Esophagus (tissue), 2 donors: Measurements from ENCODE around the gene TMEM123. TPM values are rescaled to one million over a fixed set of nuclear protein-coding genes. Genes with fewer than 3 reads are reported as not detected.

Source experiments
- H3K27ac ChIP-seq, 2 donors: one replicate each; pipeline ENCODE4 v1.5.1; 2013; ENCODE audit warnings: low read depth in 2 of 2, mild to moderate bottlenecking in 2 of 2, inconsistent platforms in 1 of 2, low read length in 1 of 2, moderate library complexity in 1 of 2
- H3K27me3 ChIP-seq, 2 donors: one replicate each; pipeline ENCODE4 v1.6.1; 2013; ENCODE audit warnings: low read length in 2 of 2, control low read depth in 1 of 2, mild to moderate bottlenecking in 1 of 2; ENCODE audit not compliant: insufficient read depth in 2 of 2, control insufficient read depth in 1 of 2
- H3K36me3 ChIP-seq, 2 donors: one replicate each; pipeline ENCODE4 v1.6.1; 2013; ENCODE audit warnings: low read length in 1 of 2; ENCODE audit not compliant: control insufficient read depth in 2 of 2, insufficient read depth in 2 of 2
- H3K4me1 ChIP-seq, 2 donors: one replicate each; pipeline ENCODE4 v1.6.1; 2013; ENCODE audit warnings: low read length in 1 of 2; ENCODE audit not compliant: control insufficient read depth in 2 of 2, insufficient read depth in 2 of 2
- H3K4me3 ChIP-seq, 2 donors: one replicate each; pipeline ENCODE4 v1.5.1; 2013; ENCODE audit warnings: low read length in 2 of 2, mild to moderate bottlenecking in 2 of 2, low read depth in 1 of 2, moderate library complexity in 1 of 2
- H3K9me3 ChIP-seq, 2 donors: one replicate each; pipeline ENCODE4 v1.6.1; 2013; ENCODE audit warnings: mild to moderate bottlenecking in 2 of 2, low read depth in 1 of 2, low read length in 1 of 2, moderate library complexity in 1 of 2; ENCODE audit not compliant: control insufficient read depth in 2 of 2, insufficient read depth in 1 of 2
- WGBS, 2 donors: extraction: QIAGEN DNeasy Blood & Tissue Kit; methylation state at CpG; one replicate each; pipeline ENCODE4 v1.1.7; 2013; 5-methylcytosine and 5-hydroxymethylcytosine counted together
- polyA plus RNA-seq, 2 donors: library from polyadenylated mRNA; stranded (reverse); fragments of 200-250 nt; gene quantifications; one replicate each; pipeline ENCODE4 v1.2.3, GENCODE V29; 2013
- donor health status: healthy with polysubstance abuse.
- donor health status: Bipolar disorder and iron deficiency.

TMEM123 gene
- polyA plus RNA-seq, 2 donors = 24.5 to 46.2 TPM

DNA sequence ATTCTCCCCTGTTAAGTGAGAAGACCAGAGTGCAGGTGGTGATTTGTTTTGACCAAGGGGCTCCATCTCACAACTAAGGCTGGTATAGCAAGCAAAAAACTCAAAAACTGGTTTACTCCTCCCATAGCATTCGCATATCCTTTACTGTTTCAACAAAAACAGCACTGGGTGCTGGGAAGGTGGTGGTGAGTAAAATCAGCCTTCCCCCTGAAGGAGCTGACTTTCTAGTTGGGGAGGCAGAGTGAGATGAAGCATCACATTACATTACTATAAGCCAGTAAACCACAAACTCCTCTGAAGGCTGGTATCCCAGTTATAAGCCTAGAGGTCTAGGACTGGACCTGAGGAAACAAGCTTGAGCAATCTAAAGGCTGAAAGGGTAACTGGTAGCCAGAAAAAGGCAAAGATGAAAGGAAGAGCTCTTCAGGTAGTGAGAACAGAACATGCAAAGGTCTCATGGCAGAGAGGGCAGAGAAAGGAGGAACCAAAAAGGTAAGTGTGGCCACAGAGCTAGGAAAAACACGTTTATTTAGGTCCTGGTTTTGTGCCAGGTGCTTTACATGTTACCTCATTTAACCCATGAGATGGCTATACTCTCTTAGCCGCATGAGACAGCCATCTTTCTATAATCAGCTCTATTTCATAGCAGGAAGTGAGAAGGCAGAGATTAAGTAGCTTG lies 22.3 kb downstream of the TMEM123 start:
- Histone ChIP-seq H3K36me3 (peaks cover 0 to 5% of the 10 kb centered on the region in 2 donors), H3K27me3 (no peaks in the 10 kb centered on the region), H3K9me3 (no peaks in the 10 kb centered on the region), H3K4me3 (no peak overlapping the region), H3K4me1 (peaks cover 0 to 3% of the 10 kb centered on the region in 2 donors), H3K27ac (no peak overlapping the region)
- WGBS, 2 donors = 53 to 58% methylated on average over 3 of the region's 3 CpGs

DNA sequence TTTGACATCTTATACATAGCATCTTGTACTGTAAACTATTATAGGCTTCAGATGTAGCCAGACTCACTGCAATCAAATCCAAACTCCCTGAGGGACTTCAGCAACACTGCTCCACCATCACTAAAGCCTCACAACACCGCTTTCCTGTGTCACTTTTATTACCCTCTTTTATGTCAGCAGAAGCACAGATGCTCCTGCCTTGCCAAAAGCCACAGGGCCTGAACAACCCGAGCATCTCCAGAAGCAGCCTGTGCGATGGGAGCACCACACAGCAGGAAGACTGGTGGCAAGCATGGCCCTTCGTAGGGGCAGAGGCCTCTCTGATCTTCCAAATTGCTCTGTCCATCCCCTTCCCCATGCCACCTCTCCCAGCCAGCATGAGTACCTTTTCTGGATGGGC lies 22.9 kb downstream of the TMEM123 start:
- Histone ChIP-seq H3K27me3 (no peaks in the 10 kb centered on the region), H3K9me3 (no peaks in the 10 kb centered on the region), H3K36me3 (peaks cover 0 to 5% of the 10 kb centered on the region in 2 donors), H3K4me3 (no peak overlapping the region), H3K27ac (no peak overlapping the region), H3K4me1 (peaks cover 0 to 3% of the 10 kb centered on the region in 2 donors)
- 71 to 72% methylated on average over 4 of the region's 4 CpGs for WGBS, 2 donors

DNA sequence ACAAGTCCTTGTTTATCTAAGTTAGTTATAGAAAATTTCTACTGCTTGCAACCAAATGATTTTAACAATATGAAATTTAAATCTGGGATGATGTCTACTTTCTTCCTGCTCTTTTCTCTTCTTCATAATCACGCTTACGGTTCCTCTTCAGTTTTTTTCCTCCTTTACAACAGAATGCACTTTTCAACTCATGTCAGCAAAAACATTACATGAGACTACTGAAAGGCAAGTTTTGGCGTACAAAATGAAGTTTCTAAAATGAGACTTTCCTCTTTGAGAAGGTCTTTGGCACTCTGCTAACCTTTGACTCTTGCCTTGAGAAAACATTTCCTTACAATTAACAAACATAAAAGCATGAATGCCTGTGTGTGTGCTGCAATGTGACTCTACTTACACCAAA lies 23.3 kb downstream of the TMEM123 start:
- WGBS, 2 donors = 63 to 71% methylated on average over 3 of the region's 3 CpGs
- H3K27me3 ChIP-seq = no peaks in the 10 kb centered on the region
- peaks cover 0 to 5% of the 10 kb centered on the region in 2 donors for H3K36me3 ChIP-seq
- no peak overlapping the region for H3K4me3 ChIP-seq
- H3K4me1 ChIP-seq = peaks cover 0 to 3% of the 10 kb centered on the region in 2 donors
- no peaks in the 10 kb centered on the region for H3K9me3 ChIP-seq
- H3K27ac ChIP-seq = no peak overlapping the region

DNA sequence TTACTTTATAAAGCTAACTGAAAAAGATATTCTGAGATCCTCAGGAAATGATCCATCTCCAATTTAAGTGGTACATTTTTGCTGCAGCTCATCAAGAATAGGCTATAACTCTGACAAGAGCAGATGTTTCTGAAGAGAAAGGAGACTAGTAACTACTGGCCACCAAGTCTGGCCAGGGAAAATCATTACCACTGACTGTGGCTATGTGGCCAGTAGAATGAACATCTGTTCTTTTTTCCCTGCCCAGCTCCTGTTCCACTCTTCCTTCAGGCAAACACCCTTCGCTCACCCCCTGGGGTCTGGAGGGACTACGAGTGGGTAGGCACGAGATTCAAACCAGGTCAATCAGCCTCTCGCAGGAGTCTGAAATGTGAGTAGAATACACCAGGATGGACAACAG lies 23.9 kb downstream of the TMEM123 start:
- Histone ChIP-seq H3K27ac (no peak overlapping the region), H3K36me3 (peaks cover 0 to 5% of the 10 kb centered on the region in 2 donors), H3K4me1 (peaks cover 0 to 3% of the 10 kb centered on the region in 2 donors), H3K9me3 (no peaks in the 10 kb centered on the region), H3K4me3 (no peak overlapping the region), H3K27me3 (no peaks in the 10 kb centered on the region)
- 92 to 95% methylated on average over 4 of the region's 4 CpGs for WGBS, 2 donors

DNA sequence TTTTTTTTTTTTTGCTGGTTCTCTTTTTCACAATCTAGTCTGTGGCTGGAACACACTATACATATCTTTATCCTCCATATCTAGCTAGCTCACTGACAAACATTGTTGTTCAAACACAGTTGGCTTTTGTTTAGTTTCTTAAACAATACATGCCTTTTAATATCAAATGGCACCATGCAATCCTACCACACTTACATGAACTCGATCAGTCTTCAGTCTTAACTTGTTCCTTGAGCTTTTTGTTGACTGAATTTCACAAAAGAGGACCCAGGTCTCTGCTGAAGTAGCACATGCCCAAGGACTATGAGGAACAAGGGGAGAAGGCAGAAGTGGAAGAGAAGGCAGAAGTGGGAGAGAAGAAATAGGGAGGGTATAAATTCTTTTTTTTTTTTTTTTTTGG lies 25.5 kb downstream of the TMEM123 start:
- H3K27ac ChIP-seq = no peak overlapping the region
- no peak overlapping the region for H3K4me3 ChIP-seq
- WGBS, 2 donors = 0 to 1% methylated on average over 1 of the region's 1 CpG
- H3K4me1 ChIP-seq = peaks cover 0 to 3% of the 10 kb centered on the region in 2 donors
- H3K36me3 ChIP-seq = no peaks in the 10 kb centered on the region
- H3K27me3 ChIP-seq = no peaks in the 10 kb centered on the region
- H3K9me3 ChIP-seq = no peaks in the 10 kb centered on the region

DNA sequence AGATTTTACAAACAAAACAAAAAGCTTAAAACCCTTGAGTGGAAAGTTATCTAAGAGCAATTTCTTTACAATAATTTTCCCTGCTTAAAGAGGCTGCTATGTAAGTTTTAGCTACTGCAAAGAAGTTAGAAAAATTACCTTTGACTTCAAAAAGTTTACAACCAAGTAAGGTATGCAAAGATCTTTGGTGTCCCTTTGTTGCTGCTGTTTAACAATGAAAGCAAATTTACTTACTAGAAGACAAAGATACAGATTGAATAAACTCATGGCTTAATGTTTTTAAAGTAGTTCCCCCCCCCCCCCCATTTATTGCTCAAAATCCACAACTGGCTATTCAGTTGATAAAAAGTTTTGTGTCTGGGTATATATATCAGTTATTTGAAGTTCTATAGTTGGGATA lies 26.0 kb downstream of the TMEM123 start:
- H3K27ac ChIP-seq = no peak overlapping the region
- no peaks in the 10 kb centered on the region for H3K36me3 ChIP-seq
- H3K27me3 ChIP-seq = no peaks in the 10 kb centered on the region
- H3K4me3 ChIP-seq = no peak overlapping the region
- peaks cover 0 to 3% of the 10 kb centered on the region in 2 donors for H3K4me1 ChIP-seq
- H3K9me3 ChIP-seq = no peaks in the 10 kb centered on the region

DNA sequence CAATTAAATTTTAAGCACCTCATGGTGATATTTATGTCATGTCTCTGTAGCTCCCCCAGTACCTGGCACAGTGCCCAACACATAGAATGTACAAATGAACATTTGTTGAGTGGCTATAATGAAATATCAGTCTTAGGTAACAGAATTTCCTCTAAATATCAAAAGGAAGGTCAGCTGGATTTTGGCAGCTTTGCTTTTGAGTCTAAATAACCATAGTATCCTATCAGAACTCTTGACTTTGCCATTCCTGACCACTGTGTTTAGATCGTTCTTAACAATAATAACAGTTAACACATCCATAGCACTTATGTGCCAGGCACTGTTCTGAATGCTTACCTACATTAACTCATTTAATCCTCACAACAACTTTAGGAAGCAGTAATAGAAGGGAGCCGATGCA lies 26.6 kb downstream of the TMEM123 start:
- H3K9me3 ChIP-seq = no peaks in the 10 kb centered on the region
- no peak overlapping the region for H3K4me3 ChIP-seq
- H3K27me3 ChIP-seq = no peaks in the 10 kb centered on the region
- H3K27ac ChIP-seq = no peak overlapping the region
- peaks cover 0 to 3% of the 10 kb centered on the region in 2 donors for H3K4me1 ChIP-seq
- WGBS, 2 donors = 78 to 90% methylated on average over 2 of the region's 2 CpGs
- no peaks in the 10 kb centered on the region for H3K36me3 ChIP-seq

DNA sequence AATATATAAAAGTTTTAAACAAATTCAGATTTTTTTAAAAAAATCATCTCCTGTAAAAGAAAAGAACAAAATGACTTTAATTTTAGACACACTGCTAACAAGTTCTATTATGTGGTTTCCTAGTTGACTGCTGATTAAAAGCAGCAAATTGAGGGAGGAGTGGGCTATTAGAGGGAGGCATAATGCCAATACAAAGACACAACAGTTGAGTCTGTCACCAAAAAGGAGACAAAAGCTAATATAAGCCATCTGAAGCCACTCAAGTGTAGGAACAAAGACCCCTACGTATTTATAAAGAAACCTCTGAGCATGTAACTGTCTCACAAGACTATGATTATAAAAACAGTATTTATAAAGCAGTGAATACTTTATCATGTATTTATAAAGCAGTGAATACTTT lies 28.6 kb downstream of the TMEM123 start:
- no peaks in the 10 kb centered on the region for H3K4me1 ChIP-seq
- 81 to 88% methylated on average over 1 of the region's 1 CpG for WGBS, 2 donors
- no peaks in the 10 kb centered on the region for H3K27me3 ChIP-seq
- H3K27ac ChIP-seq = no peak overlapping the region
- H3K9me3 ChIP-seq = no peaks in the 10 kb centered on the region
- no peak overlapping the region for H3K4me3 ChIP-seq
- H3K36me3 ChIP-seq = peaks cover 0 to 3% of the 10 kb centered on the region in 2 donors

DNA sequence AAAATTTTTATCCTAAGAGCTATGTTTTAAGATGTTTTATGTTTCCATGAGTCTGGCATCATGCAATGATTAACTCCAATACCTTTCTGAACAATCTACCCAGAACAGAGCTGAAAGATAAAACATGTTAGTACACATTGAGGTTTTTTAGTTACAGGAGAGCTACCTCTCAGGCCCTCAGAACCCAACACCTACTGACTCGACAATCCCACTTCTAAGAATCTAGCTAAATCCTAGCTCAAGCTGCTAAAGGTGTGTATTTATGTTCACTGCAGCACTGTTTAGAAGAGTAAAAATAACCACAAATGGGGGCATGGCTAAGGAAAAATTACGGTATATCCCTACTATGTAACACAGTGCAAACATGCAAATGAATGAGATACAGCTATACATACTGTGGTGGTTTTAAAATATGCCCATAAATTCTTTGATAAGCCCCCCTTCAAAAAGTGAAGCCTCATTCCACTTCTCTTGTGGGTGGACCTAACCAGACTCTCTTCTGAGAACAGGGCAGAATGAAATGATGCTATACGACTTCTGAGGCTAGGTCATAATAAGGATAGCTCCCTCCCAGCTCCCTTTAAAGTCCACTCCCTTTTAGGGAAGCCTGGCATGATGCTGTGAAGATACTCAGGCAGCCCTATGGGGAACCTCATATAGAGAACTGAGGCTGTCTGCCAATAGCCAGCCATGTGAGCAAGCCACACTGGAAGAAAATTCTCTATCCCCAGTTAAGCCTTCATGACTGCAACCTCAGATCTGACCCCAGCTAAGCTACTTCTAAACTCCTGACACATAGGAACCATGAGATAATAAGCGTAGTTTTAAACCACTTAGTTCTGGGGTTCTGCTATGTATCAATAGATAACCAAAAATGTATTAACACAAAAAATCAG lies 29.5 kb downstream of the TMEM123 start:
- Histone ChIP-seq H3K27ac (no peak overlapping the region), H3K9me3 (no peaks in the 10 kb centered on the region), H3K4me3 (no peak overlapping the region), H3K4me1 (no peaks in the 10 kb centered on the region), H3K36me3 (peaks cover 0 to 3% of the 10 kb centered on the region in 2 donors), H3K27me3 (no peaks in the 10 kb centered on the region)
- 73 to 74% methylated on average over 4 of the region's 4 CpGs for WGBS, 2 donors
